22Rv1 (cell line): ENCODE data around the gene SLC7A1.

Source experiments
- ZFX ChIP-seq: fragments of 450-650 bp; IDR thresholded peaks from 2 replicates; pipeline ENCODE4 v1.6.1; 2017; ENCODE audit warnings: antibody characterized with exemption, borderline replicate concordance
- TF ChIP-seq, protein P1 (sequence below): fragments of 450-650 bp; IDR thresholded peaks from 2 replicates; pipeline ENCODE4 v1.5.1; 2017; ENCODE audit warnings: mild to moderate bottlenecking

DNA sequence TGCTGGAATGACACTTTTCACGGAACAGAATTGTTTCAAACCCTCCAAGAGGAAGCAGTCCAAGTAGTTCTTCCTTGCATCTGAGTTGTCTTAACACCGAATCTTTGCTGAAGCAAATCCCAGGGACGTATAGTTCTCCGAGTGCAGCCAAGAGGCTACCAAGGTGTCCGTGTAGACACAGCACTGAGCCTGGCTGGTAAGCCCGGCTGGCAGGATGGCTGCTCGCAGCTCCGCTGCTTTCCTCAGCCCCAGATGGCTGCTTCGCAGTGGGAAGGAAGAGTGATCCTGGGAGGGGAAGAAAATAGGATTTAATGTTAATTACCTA lies 105.0 kb downstream of the SLC7A1 start:
- TF ChIP-seq, protein P1, sequence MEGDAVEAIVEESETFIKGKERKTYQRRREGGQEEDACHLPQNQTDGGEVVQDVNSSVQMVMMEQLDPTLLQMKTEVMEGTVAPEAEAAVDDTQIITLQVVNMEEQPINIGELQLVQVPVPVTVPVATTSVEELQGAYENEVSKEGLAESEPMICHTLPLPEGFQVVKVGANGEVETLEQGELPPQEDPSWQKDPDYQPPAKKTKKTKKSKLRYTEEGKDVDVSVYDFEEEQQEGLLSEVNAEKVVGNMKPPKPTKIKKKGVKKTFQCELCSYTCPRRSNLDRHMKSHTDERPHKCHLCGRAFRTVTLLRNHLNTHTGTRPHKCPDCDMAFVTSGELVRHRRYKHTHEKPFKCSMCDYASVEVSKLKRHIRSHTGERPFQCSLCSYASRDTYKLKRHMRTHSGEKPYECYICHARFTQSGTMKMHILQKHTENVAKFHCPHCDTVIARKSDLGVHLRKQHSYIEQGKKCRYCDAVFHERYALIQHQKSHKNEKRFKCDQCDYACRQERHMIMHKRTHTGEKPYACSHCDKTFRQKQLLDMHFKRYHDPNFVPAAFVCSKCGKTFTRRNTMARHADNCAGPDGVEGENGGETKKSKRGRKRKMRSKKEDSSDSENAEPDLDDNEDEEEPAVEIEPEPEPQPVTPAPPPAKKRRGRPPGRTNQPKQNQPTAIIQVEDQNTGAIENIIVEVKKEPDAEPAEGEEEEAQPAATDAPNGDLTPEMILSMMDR = no peak
- no peak for TF ChIP-seq ZFX
